HepG2 (cell line): ENCODE results near the gene FYB2.

Source experiments
- ARID5B ChIP-seq: IDR thresholded peaks from 2 replicates; pipeline ENCODE4 v1.4.0; 2020; ENCODE audit warnings: mild to moderate bottlenecking, missing genetic modification reagents
- ASH2L ChIP-seq: fragments of 300-600, 200-600 bp; sonication (generic); IDR thresholded peaks from 2 replicates; pipeline ENCODE4 v1.7.0; 2017; ENCODE audit warnings: low read depth, mild to moderate bottlenecking, moderate library complexity, mixed read lengths, low read length; ENCODE audit not compliant: insufficient read length
- KDM1A ChIP-seq: IDR thresholded peaks from 2 replicates; pipeline ENCODE4 v1.6.1; 2016; ENCODE audit warnings: missing compliant biosample characterization
- MTA3 ChIP-seq: sonication (generic); formaldehyde crosslinking; IDR thresholded peaks from 2 replicates; pipeline ENCODE4 v1.4.0; 2020; ENCODE audit warnings: missing genetic modification reagents
- ZFP36 ChIP-seq: fragments of 150-350 bp; IDR thresholded peaks from 2 replicates; pipeline ENCODE4 v1.6.1; 2018; ENCODE audit warnings: borderline replicate concordance, low read length, low read depth; ENCODE audit not compliant: partially characterized antibody
- ZNF121 ChIP-seq: sonication (generic); formaldehyde crosslinking; IDR thresholded peaks from 2 replicates; pipeline ENCODE4 v1.5.0; 2020; ENCODE audit warnings: mild to moderate bottlenecking, missing genetic modification reagents

- TF ChIP-seq ASH2L (no peak), ARID5B (no peak), KDM1A (CRISPR knock-in tag) (no peak), MTA3 (CRISPR knock-in tag) (no peak), ZNF121 (CRISPR knock-in tag) (no peak), ZFP36 (no peak)
Measured at GRCh38 chr1:56686169-56686568, 133.0 kb downstream of the FYB2 start.
